OCI-LY7 (cell line): ENCODE results near the gene HNRNPK. TPM values are rescaled to one million over a fixed set of nuclear protein-coding genes. Genes with fewer than 3 reads are reported as not detected.

Source experiments
- BruUV-seq: library from RNA; stranded (reverse); fragments of 400-500 nt; replicated peaks from 2 replicates; lab custom pipeline; 2021; lab: Mats Ljungman, UMichigan
- CTCF ChIA-PET: fragments of 300-600 bp; sonication (Branson Sonifier 250); formaldehyde crosslinking; loops from one replicate; lab custom pipeline; 2022; ENCODE audit warnings: antibody characterized with exemption; ENCODE audit not compliant: unreplicated experiment; lab: Charles Lee
- POLR2A ChIA-PET: fragments of 300-600 bp; sonication (Branson Sonifier 250); formaldehyde crosslinking; loops from one replicate; lab custom pipeline; 2022; ENCODE audit warnings: antibody characterized with exemption; lab: Charles Lee
- DNase-seq: peaks from one replicate; pipeline ENCODE4 v3.0.0-alpha.2; 2015; ENCODE audit warnings: low spot score
- H2AFZ ChIP-seq: fragments of 200-600 bp; sonication (generic), shearing (Covaris generic); 2 replicates; pipeline ENCODE4 v1.6.1; 2014; ENCODE audit warnings: mild to moderate bottlenecking, antibody characterized with exemption, low read length, moderate library complexity
- H3K27ac ChIP-seq: fragments of 200-600 bp; sonication (generic); 2 replicates; pipeline ENCODE4 v1.5.1; 2014; ENCODE audit warnings: mixed run types, low read depth, mild to moderate bottlenecking, moderate library complexity, low read length, inconsistent platforms; ENCODE audit not compliant: poor library complexity, severe bottlenecking
- H3K36me3 ChIP-seq: fragments of 200-600 bp; sonication (generic); 2 replicates; pipeline ENCODE4 v1.6.1; 2014; ENCODE audit warnings: mild to moderate bottlenecking, antibody characterized with exemption, low read length, moderate library complexity, mixed read lengths; ENCODE audit not compliant: insufficient read depth
- H3K4me1 ChIP-seq: fragments of 200-600 bp; sonication (generic); 2 replicates; pipeline ENCODE4 v1.5.1; 2014; ENCODE audit warnings: mild to moderate bottlenecking, low read length; ENCODE audit not compliant: insufficient read depth, poor library complexity, severe bottlenecking
- H3K4me2 ChIP-seq: fragments of 200-600 bp; sonication (generic); 2 replicates; pipeline ENCODE4 v1.6.1; 2014; ENCODE audit warnings: mild to moderate bottlenecking, low read length
- H3K4me3 ChIP-seq: fragments of 200-600 bp; sonication (generic); 2 replicates; pipeline ENCODE4 v1.5.1; 2014; ENCODE audit warnings: mild to moderate bottlenecking, low read depth, low read length; ENCODE audit not compliant: poor library complexity, severe bottlenecking
- H3K79me2 ChIP-seq: fragments of 200-600 bp; sonication (generic); 2 replicates; pipeline ENCODE4 v1.6.1; 2016; ENCODE audit warnings: low read depth, mild to moderate bottlenecking, low read length, moderate library complexity, mixed read lengths; ENCODE audit not compliant: insufficient read depth
- H3K9me2 ChIP-seq: fragments of 200-600 bp; sonication (generic); 2 replicates; pipeline ENCODE4 v1.6.1; 2016; ENCODE audit warnings: mild to moderate bottlenecking, low read length, mixed read lengths; ENCODE audit not compliant: insufficient read depth
- H3K9me3 ChIP-seq: fragments of 200-600 bp; sonication (generic); 2 replicates; pipeline ENCODE4 v1.6.1; 2014; ENCODE audit warnings: mild to moderate bottlenecking, mixed run types, low read length, mixed read lengths
- H4K20me1 ChIP-seq: fragments of 200-600 bp; sonication (generic); 2 replicates; pipeline ENCODE4 v1.6.1; 2014; ENCODE audit warnings: mild to moderate bottlenecking, antibody characterized with exemption, low read length, moderate library complexity, mixed read lengths; ENCODE audit not compliant: insufficient read depth
- CTCF ChIP-seq: fragments of 200-600 bp; sonication (generic); conservative IDR thresholded peaks from 2 replicates; pipeline ENCODE4 v1.5.1; 2014; ENCODE audit warnings: mild to moderate bottlenecking, antibody characterized with exemption, low read length, moderate library complexity, mixed read lengths
- EZH2phosphoT487 ChIP-seq: fragments of 200-600 bp; sonication (generic); IDR thresholded peaks from 2 replicates; pipeline ENCODE4 v1.6.1; 2018; ENCODE audit warnings: low read depth, borderline replicate concordance, mild to moderate bottlenecking, mixed run types, antibody characterized with exemption, low read length, moderate library complexity, mixed read lengths
- intact Hi-C: fragments of 100-400 bp; cut with micrococcal nuclease; formaldehyde crosslinking; loops from one replicate; pipeline ENCODE4 v1.10.0; 2022; ENCODE audit not compliant: unreplicated experiment
- total RNA-seq, 2 experiments: library from RNA; depleted of rRNA in 1 of 2; stranded (reverse); fragments of >200 nt in 1 of 2; shearing (Covaris generic) in 1 of 2; gene quantifications; 2 replicates each; pipeline ENCODE4 v1.2.3, GENCODE V29; 2014 to 2022

HNRNPK gene
- total RNA-seq, 2 experiments from 2014 or later = 592 to 768 TPM

GRCh38 chr9:83933790-83934189 is 46.2 kb downstream of the HNRNPK start:
- Histone ChIP-seq H3K9me2 (no peaks in the 10 kb centered on the region), H2AFZ (no peak overlapping the region), H3K4me1 (no peaks in the 10 kb centered on the region), H3K79me2 (no peaks in the 10 kb centered on the region), H3K9me3 (no peaks in the 10 kb centered on the region), H4K20me1 (no peaks in the 10 kb centered on the region), H3K4me3 (no peak overlapping the region), H3K36me3 (no peaks in the 10 kb centered on the region; the same call in 1 of the 2 replicates), H3K4me2 (no peak overlapping the region), H3K27ac (no peak overlapping the region)
- CTCF ChIA-PET = interaction anchor here (0.5 kb wide), 1 partner anchor 322 kb away, joined by 3 read pairs; no protein-coding TSS in a partner anchor
- POLR2A ChIA-PET = interaction anchor here (0.7 kb wide), 1 partner anchor 184 kb away, joined by 3 read pairs; no protein-coding TSS in a partner anchor
- intact Hi-C loops = no loop called here
- BruUV-seq = no TSS peak
- no peak for TF ChIP-seq EZH2phosphoT487
- DNase-seq = no peak

- H3K4me1 ChIP-seq = no peaks in the 10 kb centered on the region
- H3K36me3 ChIP-seq = no peaks in the 10 kb centered on the region; the same call in 1 of the 2 replicates
- no TSS peak for BruUV-seq
Measured at GRCh38 chr9:83932851-83933250, 47.2 kb downstream of the HNRNPK start.

GRCh38 chr9:83932011-83932410 is 48.0 kb downstream of the HNRNPK start:
- Histone ChIP-seq H3K79me2 (no peaks in the 10 kb centered on the region), H3K9me2 (no peaks in the 10 kb centered on the region), H3K27ac (no peak overlapping the region), H2AFZ (no peak overlapping the region), H3K36me3 (no peaks in the 10 kb centered on the region), H3K4me3 (no peak overlapping the region), H4K20me1 (no peaks in the 10 kb centered on the region), H3K4me1 (no peaks in the 10 kb centered on the region), H3K4me2 (no peak overlapping the region), H3K9me3 (no peaks in the 10 kb centered on the region)
- ChIA-PET POLR2A (interaction anchor here (0.7 kb wide), 2 partner anchors 257 to 591 kb away, joined by 4 to 7 read pairs; no protein-coding TSS in a partner anchor), CTCF (no interaction called here)
- TF ChIP-seq CTCF (no peak), EZH2phosphoT487 (no peak)
- intact Hi-C loops = no loop called here
- no TSS peak for BruUV-seq
- DNase-seq = no peak

More at GRCh38 chr9:83932851-83933250, 47.2 kb downstream of the HNRNPK start:
- Histone ChIP-seq H3K4me2 (no peak overlapping the region), H3K4me3 (no peak overlapping the region), H2AFZ (no peak overlapping the region), H3K9me2 (no peaks in the 10 kb centered on the region), H4K20me1 (no peaks in the 10 kb centered on the region), H3K79me2 (no peaks in the 10 kb centered on the region), H3K9me3 (no peaks in the 10 kb centered on the region), H3K27ac (no peak overlapping the region)
- intact Hi-C loops = no loop called here
- POLR2A ChIA-PET = interaction anchor here (0.7 kb wide), 1 partner anchor 108 kb away, joined by 6 read pairs; no protein-coding TSS in a partner anchor
- CTCF ChIA-PET = no interaction called here
- DNase-seq = no peak
- TF ChIP-seq EZH2phosphoT487 (no peak), CTCF (no peak)
